Measurements from ENCODE around the gene OPCML. TPM values are rescaled to one million over a fixed set of nuclear protein-coding genes. Genes with fewer than 3 reads are reported as not detected.
"Not testable (repeated sequence)": the region's sequence is repeated elsewhere in the genome, so short reads cannot be mapped to it uniquely, and the experiment has no call there.

The OPCML gene
- polyA plus RNA-seq, 1 donor from 2014 or later, result 11.6 TPM

DNA sequence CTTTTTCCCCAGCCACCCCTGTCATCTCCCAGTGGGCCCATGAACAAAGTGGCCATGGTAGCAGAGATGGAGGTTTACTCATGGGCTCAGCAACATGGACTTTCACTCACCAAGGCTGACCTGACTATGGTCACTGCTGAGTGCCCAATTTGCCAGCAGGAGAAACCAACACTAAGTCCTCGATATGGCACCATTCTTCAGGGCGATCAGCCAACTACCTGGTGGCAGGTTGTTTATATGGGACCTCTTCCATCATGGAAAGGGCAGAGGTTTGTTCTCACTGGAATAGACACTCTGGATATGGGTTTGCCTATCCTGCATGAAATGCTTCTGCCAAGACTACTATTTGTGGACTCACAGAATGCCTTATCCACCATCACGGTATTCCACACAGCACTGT is 1152.8 kb downstream of the OPCML start:
- Histone ChIP-seq H3F3A (ENCODE audit: insufficient read depth, low read length, poor library complexity, severe bottlenecking) (no peaks in the 10 kb centered on the region), H3K9me2 (ENCODE audit: insufficient read depth, low read length) (no peaks in the 10 kb centered on the region), H4K20me1 (ENCODE audit: insufficient read depth) (no peaks in the 10 kb centered on the region), H3K36me3 (ENCODE audit: insufficient read depth, low read length) (no peaks in the 10 kb centered on the region), H3K27me3 (ENCODE audit: insufficient read depth, low read depth, low read length) (no peaks in the 10 kb centered on the region), H3K9ac (ENCODE audit: low read length) (no peak overlapping the region), H2AFZ (ENCODE audit: low read depth, low read length) (no peak overlapping the region), H3K79me2 (replicated peaks; ENCODE audit: insufficient read depth, low read length) (no peaks in the 10 kb centered on the region), H3K4me3 (ENCODE audit: low read length) (no peak overlapping the region), H3K27ac (ENCODE audit: low read length) (no peak overlapping the region), H3K4me2 (ENCODE audit: low read length) (no peak overlapping the region), H3K9me3 (ENCODE audit: low read length) (no peaks in the 10 kb centered on the region)
- TF ChIP-seq MXI1 (conservative IDR thresholded peaks at IDR 0.05; ENCODE audit: poor library complexity, severe bottlenecking) (no peak), SMC3 (conservative IDR thresholded peaks at IDR 0.05; ENCODE audit: poor library complexity) (no peak), REST (IDR thresholded peaks at IDR 0.05; ENCODE audit: borderline replicate concordance) (no peak), EZH2 (IDR thresholded peaks at IDR 0.05; ENCODE audit: borderline replicate concordance, insufficient read depth, low read length, poor library complexity, severe bottlenecking) (no peak)

- Histone ChIP-seq H3K27ac (ENCODE audit: low read length) (no peak overlapping the region), H3F3A (ENCODE audit: insufficient read depth, low read length, poor library complexity, severe bottlenecking) (no peaks in the 10 kb centered on the region), H3K27me3 (ENCODE audit: insufficient read depth, low read depth, low read length) (no peaks in the 10 kb centered on the region), H4K20me1 (ENCODE audit: insufficient read depth) (no peaks in the 10 kb centered on the region), H3K9ac (ENCODE audit: low read length) (no peak overlapping the region), H3K4me3 (ENCODE audit: low read length) (no peak overlapping the region), H3K36me3 (ENCODE audit: insufficient read depth, low read length) (no peaks in the 10 kb centered on the region), H2AFZ (ENCODE audit: low read depth, low read length) (no peak overlapping the region), H3K9me2 (ENCODE audit: insufficient read depth, low read length) (no peaks in the 10 kb centered on the region), H3K9me3 (ENCODE audit: low read length) (no peaks in the 10 kb centered on the region), H3K4me2 (ENCODE audit: low read length) (no peak overlapping the region), H3K79me2 (replicated peaks; ENCODE audit: insufficient read depth, low read length) (no peaks in the 10 kb centered on the region)
- TF ChIP-seq POLR2AphosphoS5 (IDR thresholded peaks at IDR 0.05) (no peak), EP300 (conservative IDR thresholded peaks at IDR 0.05; ENCODE audit: poor library complexity, severe bottlenecking) (no peak), CTCF (IDR thresholded peaks at IDR 0.05; ENCODE audit: poor library complexity, severe bottlenecking) (no peak), MXI1 (conservative IDR thresholded peaks at IDR 0.05; ENCODE audit: poor library complexity, severe bottlenecking) (no peak), SMC3 (conservative IDR thresholded peaks at IDR 0.05; ENCODE audit: poor library complexity) (no peak), REST (IDR thresholded peaks at IDR 0.05; ENCODE audit: borderline replicate concordance) (no peak), TAF1 (IDR thresholded peaks at IDR 0.05; ENCODE audit: low read depth) (no peak), RAD21 (conservative IDR thresholded peaks at IDR 0.05) (no peak), EZH2 (IDR thresholded peaks at IDR 0.05; ENCODE audit: borderline replicate concordance, insufficient read depth, low read length, poor library complexity, severe bottlenecking) (no peak)
Observed at GRCh38 chr11:132373405-132374143, 1158.7 kb downstream of the OPCML start.

DNA sequence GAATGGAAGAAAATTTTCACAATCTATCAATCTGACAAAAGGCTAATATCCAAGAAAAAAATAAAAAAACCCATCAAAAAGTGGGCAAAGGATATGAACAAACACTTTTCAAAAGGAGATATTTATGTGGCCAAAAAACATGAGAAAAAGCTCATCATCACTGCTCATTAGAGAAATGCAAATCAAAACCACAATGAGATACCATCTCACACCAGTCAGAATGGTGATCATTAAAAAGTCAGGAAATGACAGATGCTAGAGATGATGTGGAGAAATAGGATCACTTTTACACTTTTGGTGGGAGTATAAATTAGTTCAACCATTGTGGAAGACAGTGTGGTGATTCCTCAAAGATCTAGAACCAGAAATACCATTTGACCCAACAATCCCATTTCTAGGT is 1162.2 kb downstream of the OPCML start:
- not testable (repeated sequence) for H3K79me2 ChIP-seq (replicated peaks; ENCODE audit: insufficient read depth, low read length); H3K9ac ChIP-seq (ENCODE audit: low read length); H3K4me3 ChIP-seq (ENCODE audit: low read length); H3K9me2 ChIP-seq (ENCODE audit: insufficient read depth, low read length); H3F3A ChIP-seq (ENCODE audit: insufficient read depth, low read length, poor library complexity, severe bottlenecking); H2AFZ ChIP-seq (ENCODE audit: low read depth, low read length); H3K27me3 ChIP-seq (ENCODE audit: insufficient read depth, low read depth, low read length); H3K36me3 ChIP-seq (ENCODE audit: insufficient read depth, low read length); H4K20me1 ChIP-seq (ENCODE audit: insufficient read depth); H3K9me3 ChIP-seq (ENCODE audit: low read length); H3K4me2 ChIP-seq (ENCODE audit: low read length); H3K27ac ChIP-seq (ENCODE audit: low read length)
